HG02642 (cell line): Measurements from ENCODE around the gene EYA3.

Source experiments
- ATAC-seq: cut with Tn5 transposase; IDR thresholded peaks from one replicate; pipeline ENCODE4 v1.9.1; 2021; ENCODE audit warnings: mild to moderate bottlenecking; ENCODE audit not compliant: unreplicated experiment, poor library complexity

EYA3 gene

GRCh38 chr1:28114844-28115243, 26.4 kb upstream of the EYA3 start:
- ATAC-seq, result no peak

GRCh38 chr1:28113242-28113572, 24.8 kb upstream of the EYA3 start:
- ATAC-seq, result no peak

- ATAC-seq, result no peak
Observed at GRCh38 chr1:28112388-28113241, 24.2 kb upstream of the EYA3 start.

GRCh38 chr1:28111157-28111556, 22.7 kb upstream of the EYA3 start:
- ATAC-seq, result no peak

GRCh38 chr1:28110555-28110954, 22.1 kb upstream of the EYA3 start:
- ATAC-seq, result no peak

- no peak for ATAC-seq
Observed at GRCh38 chr1:28109639-28110038, 21.2 kb upstream of the EYA3 start.

- no peak for ATAC-seq
Observed at GRCh38 chr1:28108001-28108400, 19.6 kb upstream of the EYA3 start.

GRCh38 chr1:28104866-28105467, 16.6 kb upstream of the EYA3 start:
- ATAC-seq, result no peak

- ATAC-seq, result no peak
Observed at GRCh38 chr1:28102189-28102588, 13.8 kb upstream of the EYA3 start.

GRCh38 chr1:28099050-28099769, 10.8 kb upstream of the EYA3 start:
- no peak for ATAC-seq

- ATAC-seq, result no peak
Observed at GRCh38 chr1:28097100-28097472, 8.7 kb upstream of the EYA3 start.

GRCh38 chr1:28096210-28097099, 8.0 kb upstream of the EYA3 start:
- ATAC-seq, result no peak

GRCh38 chr1:28091043-28091781, 2.8 kb upstream of the EYA3 start:
- no peak for ATAC-seq

GRCh38 chr1:28087614-28088167, 719 bp downstream of the EYA3 start:
- peak; percentile 18 for ATAC-seq

- no peak for ATAC-seq
Observed at GRCh38 chr1:28086651-28087050, 1.8 kb downstream of the EYA3 start.

GRCh38 chr1:28085129-28085528, 3.3 kb downstream of the EYA3 start:
- ATAC-seq, result no peak

- no peak for ATAC-seq
Observed at GRCh38 chr1:28083876-28084275, 4.5 kb downstream of the EYA3 start.

GRCh38 chr1:28078680-28079626, 9.5 kb downstream of the EYA3 start:
- no peak for ATAC-seq
